GM12865 (cell line): ENCODE results near the gene MPDU1.
"Not testable (repeated sequence)": the region's sequence is repeated elsewhere in the genome, so short reads cannot be mapped to it uniquely, and the experiment has no call there.

Experiments used
- DNase-seq: peaks from one replicate; pipeline ENCODE4 v3.0.0; 2010; ENCODE audit warnings: low read depth
- H3K4me3 ChIP-seq: 2 replicates; pipeline ENCODE4 v1.5.1; 2011; ENCODE audit warnings: mild to moderate bottlenecking, low read depth, low read length, control low read depth
- CTCF ChIP-seq: IDR thresholded peaks from 2 replicates; pipeline ENCODE4 v1.5.1; 2011; ENCODE audit warnings: low read length, control low read depth, low read depth, inconsistent platforms; ENCODE audit not compliant: insufficient read depth; ENCODE audit errors: missing control alignments

MPDU1 gene

GRCh38 chr17:7591596-7591995 is 7.9 kb downstream of the MPDU1 start:
- no peak overlapping the region for H3K4me3 ChIP-seq
- no peak for DNase-seq
- TF ChIP-seq CTCF = no peak

GRCh38 chr17:7592422-7593021 is 8.9 kb downstream of the MPDU1 start:
- no peak for TF ChIP-seq CTCF
- DNase-seq = no peak
- H3K4me3 ChIP-seq = no peak overlapping the region

GRCh38 chr17:7593296-7593695 is 9.6 kb downstream of the MPDU1 start:
- no peak overlapping the region for H3K4me3 ChIP-seq
- no peak for DNase-seq
- no peak for TF ChIP-seq CTCF

DNA sequence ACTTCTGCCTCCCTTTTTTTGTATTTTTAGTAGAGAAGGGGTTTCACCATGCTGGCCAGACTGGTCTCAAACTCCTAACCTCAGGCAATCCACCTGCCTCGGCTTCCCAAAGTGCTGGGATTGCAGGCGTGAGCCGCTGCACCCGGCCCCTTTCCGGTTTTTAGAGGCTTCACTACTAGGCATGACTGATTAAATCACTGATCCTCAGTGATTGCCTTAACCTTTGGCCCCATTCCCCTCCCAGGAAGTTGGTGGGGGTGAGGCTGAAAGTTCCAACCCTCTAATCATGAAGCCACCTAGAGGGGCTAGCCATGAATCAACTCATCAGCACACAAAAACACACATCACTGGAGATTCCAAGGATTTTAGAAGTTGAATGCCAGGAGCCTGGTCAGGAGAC is 13.9 kb downstream of the MPDU1 start:
- H3K4me3 ChIP-seq = not testable (repeated sequence)

DNA sequence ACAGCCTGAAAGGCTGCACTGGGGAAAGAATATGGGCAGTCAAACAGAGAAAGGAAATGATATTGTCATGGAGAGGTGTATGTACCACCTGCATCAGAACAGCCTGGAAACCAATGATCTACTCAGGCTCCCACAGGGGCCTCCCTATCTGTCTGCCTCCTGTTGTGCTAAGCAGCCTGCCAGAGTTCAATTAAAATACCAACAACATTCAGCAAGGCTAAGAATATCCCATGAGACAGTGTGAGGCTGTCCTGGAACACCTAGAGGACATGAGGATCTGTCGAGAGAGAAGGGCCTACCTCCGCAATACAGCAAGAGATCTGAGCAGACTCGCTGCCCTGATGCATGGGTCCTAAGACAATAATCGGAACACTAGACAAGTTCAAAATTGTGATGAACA is 22.6 kb downstream of the MPDU1 start:
- no peak for DNase-seq
- no peak for TF ChIP-seq CTCF

More for the DNA sequence above, 13.9 kb downstream of the MPDU1 start:
- DNase-seq = not testable (repeated sequence)

DNA sequence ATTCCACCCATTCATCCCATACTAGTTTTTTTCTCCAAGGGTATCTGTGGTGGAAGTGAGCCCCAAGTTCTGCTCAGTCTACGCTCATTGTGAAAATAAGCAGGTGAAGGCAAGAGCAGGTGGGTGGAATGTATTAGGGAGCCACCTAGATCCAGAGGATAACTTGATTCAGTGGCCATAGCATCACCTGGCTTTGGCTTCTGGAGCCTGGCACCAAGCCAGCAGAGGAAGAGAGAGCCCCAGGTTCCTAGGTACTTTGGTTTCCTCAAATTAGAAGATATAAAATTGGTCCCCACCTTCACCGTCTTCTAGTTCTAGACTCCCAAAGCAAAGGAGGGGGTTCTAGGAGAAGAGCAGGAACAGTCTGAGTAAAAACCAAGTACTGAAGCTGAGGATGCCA is 27.0 kb downstream of the MPDU1 start:
- no peak for DNase-seq
- no peak overlapping the region for H3K4me3 ChIP-seq
- TF ChIP-seq CTCF = no peak

More for the DNA sequence above, 22.6 kb downstream of the MPDU1 start:
- no peak overlapping the region for H3K4me3 ChIP-seq

- no peak for DNase-seq
- no peak overlapping the region for H3K4me3 ChIP-seq
- no peak for TF ChIP-seq CTCF
Measured at GRCh38 chr17:7611635-7612293, 28.1 kb downstream of the MPDU1 start.
